ENCODE data around the gene MOV10L1.

MOV10L1 gene

GRCh38 chr22:50178871-50179869 is 89.4 kb downstream of the MOV10L1 start:
- DNase-seq = no peak

GRCh38 chr22:50179937-50180726 is 90.3 kb downstream of the MOV10L1 start:
- no peak for DNase-seq

DNA sequence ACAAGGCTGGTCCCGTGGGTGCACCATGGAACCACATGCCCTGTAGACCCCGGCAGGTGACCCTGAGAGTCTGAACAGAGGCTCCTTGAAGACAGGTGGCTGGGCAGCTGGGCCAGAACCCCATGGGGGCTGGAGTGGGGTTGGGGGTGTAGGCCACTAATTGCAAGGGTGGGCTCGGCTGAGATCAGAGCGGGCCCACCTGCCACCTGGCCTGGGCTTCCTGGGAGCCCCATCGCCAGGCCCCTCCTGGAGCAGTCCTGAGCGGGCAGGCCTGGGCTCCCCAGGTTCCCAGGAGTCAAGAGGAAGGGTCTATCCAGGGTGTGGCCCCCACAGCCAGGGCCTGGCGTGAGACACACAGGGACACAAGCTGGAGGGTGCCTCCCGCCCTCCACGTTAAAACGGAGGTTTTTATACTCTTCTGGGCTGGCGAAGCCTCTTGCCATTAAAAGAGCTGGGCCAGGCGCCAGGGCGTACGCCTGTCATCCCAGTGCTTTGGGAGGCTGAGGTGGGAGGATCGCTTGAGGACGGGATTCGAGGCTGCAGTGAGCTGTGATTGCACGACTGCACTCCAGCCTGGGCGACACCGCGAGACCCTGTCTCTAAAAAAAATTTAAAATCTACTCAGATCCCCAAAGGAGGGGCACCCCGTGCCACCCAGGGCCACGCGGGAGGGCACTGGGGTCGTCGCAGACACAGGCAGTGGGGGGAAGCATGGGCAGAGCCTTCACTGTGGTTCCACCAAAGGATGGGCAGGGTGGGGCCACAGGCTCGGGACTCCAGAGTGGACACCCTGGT is 91.1 kb downstream of the MOV10L1 start:
- DNase-seq = no peak

GRCh38 chr22:50182176-50183081 is 92.6 kb downstream of the MOV10L1 start:
- no peak for DNase-seq

GRCh38 chr22:50183141-50183971 is 93.5 kb downstream of the MOV10L1 start:
- DNase-seq = no peak

GRCh38 chr22:50184004-50184901 is 94.4 kb downstream of the MOV10L1 start:
- no peak for DNase-seq

- DNase-seq = no peak
Observed at GRCh38 chr22:50184902-50185374, 95.1 kb downstream of the MOV10L1 start.

DNA sequence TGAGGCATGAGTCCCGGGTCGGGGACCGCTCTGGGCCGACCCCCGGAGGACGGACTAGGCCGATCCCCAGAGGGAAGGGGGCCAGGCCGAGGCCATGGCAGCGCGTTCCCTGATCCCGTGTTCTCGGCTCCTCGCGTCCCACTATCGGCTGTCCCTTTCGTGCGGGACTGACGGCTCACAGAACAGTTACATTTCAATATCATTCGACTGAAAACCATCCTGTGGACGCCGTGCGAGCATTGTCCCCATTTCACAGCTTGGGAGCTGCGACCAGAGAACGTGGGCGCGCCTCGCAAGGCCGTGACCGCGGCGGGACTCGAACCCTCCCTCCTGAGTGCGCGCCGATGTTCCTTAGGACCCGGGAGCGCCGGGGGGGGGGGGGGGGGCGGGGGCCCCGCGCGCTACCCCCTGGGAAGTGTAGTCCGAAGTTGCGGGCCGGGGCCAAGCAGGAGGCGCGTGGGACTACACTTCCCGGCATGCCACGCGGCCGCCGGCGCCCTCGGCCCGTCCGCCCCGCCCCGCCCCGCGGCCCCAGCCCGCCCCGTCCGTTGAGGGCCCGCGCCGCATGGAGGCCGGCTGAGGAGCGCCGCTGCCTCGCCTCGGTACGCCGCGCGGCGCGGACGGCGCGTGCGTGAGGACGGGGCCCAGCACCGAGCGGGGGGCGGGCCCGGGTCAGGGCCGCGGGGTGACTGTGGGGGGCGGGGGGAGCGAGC is 95.7 kb downstream of the MOV10L1 start, which contains the start of gene TRABD:
Gene TRABD (plus strand): TSS at position 539 of the 713 bp plus-strand sequence. CDS start 7,148 bp downstream, outside the sequence.
- DNase-seq = peak; percentile 88

GRCh38 chr22:50186181-50186714 is 96.4 kb downstream of the MOV10L1 start:
- DNase-seq = no peak

- no peak for DNase-seq
Observed at GRCh38 chr22:50186761-50187523, 97.1 kb downstream of the MOV10L1 start.

- DNase-seq = no peak
Observed at GRCh38 chr22:50188356-50188755, 98.5 kb downstream of the MOV10L1 start.

GRCh38 chr22:50189184-50189848 is 99.5 kb downstream of the MOV10L1 start:
- DNase-seq = no peak

DNA sequence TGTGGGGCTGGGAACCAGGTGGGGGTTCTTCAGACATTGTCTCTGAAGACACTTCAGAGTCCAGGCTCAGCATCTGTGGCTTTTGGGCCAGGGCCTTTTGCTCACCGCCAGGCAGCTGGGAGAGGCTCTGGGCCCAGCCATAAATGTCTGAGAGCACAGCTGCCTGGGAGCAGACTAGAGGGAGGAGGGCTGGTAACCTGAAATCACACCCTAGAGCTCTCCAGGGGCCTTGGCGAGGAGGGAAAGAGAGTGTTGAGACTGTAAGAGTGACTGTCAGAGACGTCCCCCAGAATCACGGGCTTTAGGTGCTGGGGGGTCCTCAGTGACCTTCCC is 100.0 kb downstream of the MOV10L1 start:
- no peak for DNase-seq

DNA sequence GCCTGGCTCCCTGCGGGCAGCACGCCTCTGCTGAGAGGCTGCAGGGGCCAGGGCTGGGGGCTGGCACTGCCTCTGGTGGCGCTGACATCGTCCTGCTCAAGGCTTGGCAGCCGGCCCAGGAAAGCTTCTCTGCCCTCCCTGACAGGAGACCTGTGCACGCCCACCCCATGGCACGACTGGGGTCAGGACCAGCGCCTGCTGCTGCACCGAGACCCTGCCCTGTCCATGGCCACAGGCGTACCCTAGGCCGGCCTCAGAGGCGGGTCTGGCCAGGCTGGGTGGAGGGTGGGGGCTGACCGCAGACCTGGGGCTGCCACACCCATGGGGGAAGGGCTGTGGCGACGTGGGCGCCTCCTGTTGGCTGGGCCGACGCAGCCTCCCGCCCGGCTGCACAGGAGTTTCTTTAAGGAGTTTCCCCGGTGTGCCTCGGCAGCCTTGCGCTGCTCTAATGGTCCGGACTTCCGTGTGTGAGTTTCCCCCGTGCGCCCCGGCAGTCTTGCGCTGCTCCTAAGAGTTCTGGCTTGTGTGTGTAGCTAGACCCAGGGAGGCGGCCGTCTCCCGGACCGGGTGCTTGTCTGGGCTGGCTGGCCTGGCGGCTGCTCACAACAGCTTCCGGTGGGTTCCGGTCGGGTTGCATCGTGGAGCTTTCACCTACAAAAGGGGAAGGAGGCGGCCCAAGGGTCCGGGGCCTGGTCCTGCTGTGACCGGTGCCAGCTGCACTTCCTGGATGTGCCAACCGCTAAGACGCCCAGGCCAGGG is 100.6 kb downstream of the MOV10L1 start:
- peak; percentile 89 for DNase-seq

- DNase-seq = peak; percentile 48
Observed at GRCh38 chr22:50190941-50191741, 101.3 kb downstream of the MOV10L1 start.

All from hematopoietic multipotent progenitor cell treated with erythropoietin and hydrocortisone succinate and interleukin-3 and kit ligand, for 8 days (in vitro differentiated cells).